Stomach (tissue), 19 donors: ENCODE results near the gene OR8D2. TPM values are rescaled to one million over a fixed set of nuclear protein-coding genes. Genes with fewer than 3 reads are reported as not detected.

Experiments used
- DNase-seq, 2 donors: peaks; one replicate each; pipeline versions ENCODE4 v3.0.0 to v3.0.0-alpha.2; 2013 to 2019
- H3K27ac ChIP-seq, 5 donors: fragments of 200-600 bp in 4 of 5; sonication (generic) in 4 of 5; one replicate each; pipeline ENCODE4 v1.5.1; 2013 to 2019; ENCODE audit warnings: mild to moderate bottlenecking in 1 of 5, moderate library complexity in 1 of 5
- H3K27me3 ChIP-seq, 3 donors: fragments of 200-600 bp; sonication (generic); one replicate each; pipeline ENCODE4 v1.5.1; 2017 to 2019; ENCODE audit warnings: mixed run types in 1 of 3
- H3K36me3 ChIP-seq, 4 donors: fragments of 200-600 bp; sonication (generic); 1 replicate in 3 of 4; 2 replicates in 1 of 4; pipeline ENCODE4 v1.5.1; 2016 to 2019
- H3K4me1 ChIP-seq, 4 donors: fragments of 200-600 bp; sonication (generic); one replicate each; pipeline ENCODE4 v1.5.1; 2016 to 2019
- H3K4me3 ChIP-seq, 4 donors: fragments of 200-600 bp; sonication (generic) in 3 of 4; one replicate each; pipeline ENCODE4 v1.5.1; 2016 to 2019; ENCODE audit warnings: mild to moderate bottlenecking in 1 of 4
- H3K9me3 ChIP-seq, 4 donors: fragments of 200-600 bp; sonication (generic); one replicate each; pipeline ENCODE4 v1.5.1; 2016 to 2019
- EP300 ChIP-seq: sonication (generic); formaldehyde crosslinking; IDR thresholded peaks from one replicate; pipeline ENCODE4 v1.6.1; 2017; ENCODE audit warnings: antibody characterized with exemption
- POLR2A ChIP-seq, 4 donors: fragments of 450-650 bp; IDR thresholded peaks; one replicate each; pipeline ENCODE4 v1.6.1; 2016; ENCODE audit warnings: antibody characterized with exemption in 4 of 4, control low read depth in 2 of 4, mild to moderate bottlenecking in 1 of 4, moderate library complexity in 1 of 4
- POLR2AphosphoS5 ChIP-seq, 3 donors: sonication (generic); formaldehyde crosslinking; IDR thresholded peaks; one replicate each; pipeline ENCODE4 v1.6.1; 2016; ENCODE audit warnings: antibody characterized with exemption in 3 of 3
- WGBS, 5 donors: extraction: QIAGEN DNeasy Blood & Tissue Kit in 3 of 5; methylation state at CpG; one replicate each; pipeline versions ENCODE4 v1.1.5 to v1.1.7; 2013 to 2018; 5-methylcytosine and 5-hydroxymethylcytosine counted together
- intact Hi-C: fragments of 100-400 bp; cut with DNase I; formaldehyde crosslinking; loops from one replicate; pipeline ENCODE4 v1.15.1; 2023; ENCODE audit warnings: low total_unique reads
- long read RNA-seq, 10 donors: transcript quantifications; one replicate each; lab custom pipeline, GENCODE V29; 2026
- polyA plus RNA-seq, 3 donors: library from polyadenylated mRNA; stranded (reverse); fragments of 200-250 nt; gene quantifications; one replicate each; pipeline ENCODE4 v1.2.3, GENCODE V29; 2013
- total RNA-seq, 5 donors: library from RNA; depleted of rRNA; stranded (reverse); fragments of >200 nt; gene quantifications; one replicate each; pipeline versions ENCODE4 v1.1.0 to v1.2.3, GENCODE V29; 2014 to 2016
- TF ChIP-seq, protein P1 (sequence below), 7 experiments: fragments of 450-650 bp in 4 of 7; fragments of 200-600 bp in 3 of 7; sonication (generic) in 3 of 7; IDR thresholded peaks; one replicate each; pipeline ENCODE4 v1.5.1; 2016 to 2019; ENCODE audit warnings: antibody characterized with exemption in 7 of 7, control low read depth in 2 of 7, mild to moderate bottlenecking in 1 of 7
- donor health status: healthy with polysubstance abuse.
- donor health status: Bipolar disorder and iron deficiency.
- donor health status: healthy.

Gene OR8D2, protein sequence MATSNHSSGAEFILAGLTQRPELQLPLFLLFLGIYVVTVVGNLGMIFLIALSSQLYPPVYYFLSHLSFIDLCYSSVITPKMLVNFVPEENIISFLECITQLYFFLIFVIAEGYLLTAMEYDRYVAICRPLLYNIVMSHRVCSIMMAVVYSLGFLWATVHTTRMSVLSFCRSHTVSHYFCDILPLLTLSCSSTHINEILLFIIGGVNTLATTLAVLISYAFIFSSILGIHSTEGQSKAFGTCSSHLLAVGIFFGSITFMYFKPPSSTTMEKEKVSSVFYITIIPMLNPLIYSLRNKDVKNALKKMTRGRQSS
- not detected for total RNA-seq
- polyA plus RNA-seq = not detected
- long read RNA-seq, donor 1 = 0 reads
- long read RNA-seq, donor 2 = 0 reads
- long read RNA-seq, donor 3 = 0 reads
- long read RNA-seq, donor 4 = 0 reads
- long read RNA-seq, donor 5 = 0 reads
- long read RNA-seq, donor 6 = 0 reads
- long read RNA-seq, donor 7 = 0 reads
- long read RNA-seq, donor 8 = 0 reads
- long read RNA-seq, donor 9 = 0 reads
- long read RNA-seq, donor 10 = 0 reads

DNA sequence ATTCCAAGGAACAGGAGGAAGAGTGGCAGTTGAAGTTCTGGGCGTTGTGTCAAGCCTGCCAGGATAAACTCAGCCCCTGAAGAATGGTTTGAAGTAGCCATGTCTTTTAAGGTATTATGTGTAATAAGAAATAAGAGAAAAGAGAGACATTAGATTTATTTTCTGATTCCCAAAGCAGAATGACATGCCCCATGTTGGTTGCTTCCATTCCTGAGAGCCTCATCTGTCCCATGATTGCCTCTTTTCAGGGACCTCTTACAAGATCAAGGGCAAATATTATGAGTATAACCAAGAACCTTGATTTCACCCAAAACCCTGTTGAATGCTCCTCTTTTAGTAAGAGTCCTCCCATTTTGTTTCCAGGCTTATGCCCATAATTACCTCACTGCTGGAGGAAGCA is at the start of gene OR8D2:
OR8D2 (minus strand) TSS at position 101 of the 400 bp plus-strand sequence; CDS start at position 101, 0 bp downstream.
- Histone ChIP-seq H3K9me3 (no peaks in the 10 kb centered on the region), H3K4me3 (no peak within 1 kb of the TSS), H3K4me1 (no peaks in the 10 kb centered on the region), H3K27me3 (no peaks in the 10 kb centered on the region), H3K27ac (no peak within 1 kb of the TSS), H3K36me3 (no peaks in the 10 kb centered on the region)
- intact Hi-C loops = no loop called here
- TF ChIP-seq POLR2AphosphoS5 (IDR thresholded peaks at IDR 0.05) = no peak
- TF ChIP-seq, protein P1, sequence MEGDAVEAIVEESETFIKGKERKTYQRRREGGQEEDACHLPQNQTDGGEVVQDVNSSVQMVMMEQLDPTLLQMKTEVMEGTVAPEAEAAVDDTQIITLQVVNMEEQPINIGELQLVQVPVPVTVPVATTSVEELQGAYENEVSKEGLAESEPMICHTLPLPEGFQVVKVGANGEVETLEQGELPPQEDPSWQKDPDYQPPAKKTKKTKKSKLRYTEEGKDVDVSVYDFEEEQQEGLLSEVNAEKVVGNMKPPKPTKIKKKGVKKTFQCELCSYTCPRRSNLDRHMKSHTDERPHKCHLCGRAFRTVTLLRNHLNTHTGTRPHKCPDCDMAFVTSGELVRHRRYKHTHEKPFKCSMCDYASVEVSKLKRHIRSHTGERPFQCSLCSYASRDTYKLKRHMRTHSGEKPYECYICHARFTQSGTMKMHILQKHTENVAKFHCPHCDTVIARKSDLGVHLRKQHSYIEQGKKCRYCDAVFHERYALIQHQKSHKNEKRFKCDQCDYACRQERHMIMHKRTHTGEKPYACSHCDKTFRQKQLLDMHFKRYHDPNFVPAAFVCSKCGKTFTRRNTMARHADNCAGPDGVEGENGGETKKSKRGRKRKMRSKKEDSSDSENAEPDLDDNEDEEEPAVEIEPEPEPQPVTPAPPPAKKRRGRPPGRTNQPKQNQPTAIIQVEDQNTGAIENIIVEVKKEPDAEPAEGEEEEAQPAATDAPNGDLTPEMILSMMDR (IDR thresholded peaks at IDR 0.05) = no peak
- no peak for TF ChIP-seq POLR2A (IDR thresholded peaks at IDR 0.05)
- TF ChIP-seq EP300 = no peak
- WGBS, 5 donors = 31 to 80% (median 46%) methylated on average over 1 of the region's 1 CpG
- DNase-seq = no peak

DNA sequence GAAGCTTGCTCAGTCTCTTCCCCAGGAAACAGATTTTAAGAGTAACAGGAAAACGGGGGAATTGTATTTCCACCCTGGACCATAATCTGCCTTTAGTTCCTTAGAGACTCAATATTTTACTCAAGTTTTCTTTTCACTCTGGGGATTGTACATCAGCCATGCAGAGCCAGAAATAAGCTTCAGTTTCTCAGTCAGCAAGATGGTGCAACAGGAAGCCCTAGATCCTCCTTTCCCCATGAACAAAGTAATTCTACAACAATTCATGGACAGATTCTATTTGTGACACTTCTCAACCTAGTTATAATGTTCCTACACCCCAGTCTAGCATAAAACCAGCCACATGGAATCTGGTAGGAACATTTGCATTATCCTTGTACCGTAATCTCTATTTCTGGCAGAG is 39.6 kb upstream of the OR8D2 start:
- DNase-seq = no peak
- H3K4me1 ChIP-seq = no peaks in the 10 kb centered on the region
- H3K27ac ChIP-seq = no peak overlapping the region
- intact Hi-C loops = no loop called here
- TF ChIP-seq POLR2AphosphoS5 (IDR thresholded peaks at IDR 0.05) (no peak), EP300 (no peak), POLR2A (IDR thresholded peaks at IDR 0.05) (no peak)
- TF ChIP-seq, protein P1 (IDR thresholded peaks at IDR 0.05) = no peak
- no peak overlapping the region for H3K4me3 ChIP-seq
- no peaks in the 10 kb centered on the region for H3K9me3 ChIP-seq
- WGBS, 5 donors = 34 to 52% (median 37%) methylated on average over 2 of the region's 2 CpGs
- H3K27me3 ChIP-seq = no peaks in the 10 kb centered on the region
- no peaks in the 10 kb centered on the region for H3K36me3 ChIP-seq

DNA sequence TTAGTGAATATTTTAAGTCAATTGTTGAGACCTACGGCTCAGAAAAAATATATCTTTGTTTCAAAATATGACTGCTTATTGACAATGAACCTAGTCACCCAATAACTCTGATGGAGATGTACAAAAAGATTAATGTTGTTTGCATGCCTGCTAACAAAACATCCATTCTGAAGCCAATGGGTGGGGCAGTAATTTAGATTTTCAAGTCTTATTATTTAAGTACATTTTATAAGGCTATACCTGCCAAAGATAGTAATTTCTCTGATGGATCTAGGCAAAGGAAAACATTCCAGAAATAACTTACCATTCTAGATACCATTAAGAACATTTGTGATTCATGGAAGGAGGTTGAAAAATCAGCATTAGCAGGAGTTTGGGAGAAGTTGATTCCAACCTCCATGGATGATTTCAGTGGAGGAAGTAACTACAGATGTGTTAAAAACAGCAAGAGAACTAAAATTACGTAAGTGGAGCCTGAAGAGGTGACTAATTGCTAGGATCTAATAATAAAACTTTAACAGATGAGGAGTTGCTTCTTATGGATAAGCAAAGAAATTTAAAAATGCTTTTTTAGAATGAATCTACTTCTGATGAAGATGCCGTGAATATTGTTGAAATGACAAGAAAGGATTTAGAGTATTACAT is 26.4 kb upstream of the OR8D2 start:
- 28 to 68% (median 58%) methylated on average over 3 of the region's 3 CpGs for whole genome bisulfite sequencing, 5 donors
- peaks cover 0 to 20% (median 14%) of the 10 kb centered on the region in 4 donors for H3K9me3 ChIP-seq
- intact Hi-C loops = no loop called here
- H3K36me3 ChIP-seq = no peaks in the 10 kb centered on the region
- H3K27me3 ChIP-seq = no peaks in the 10 kb centered on the region
- H3K27ac ChIP-seq = no peak overlapping the region
- TF ChIP-seq EP300 (no peak), POLR2AphosphoS5 (IDR thresholded peaks at IDR 0.05) (no peak), POLR2A (IDR thresholded peaks at IDR 0.05) (no peak)
- TF ChIP-seq, protein P1 (IDR thresholded peaks at IDR 0.05) = no peak
- no peaks in the 10 kb centered on the region for H3K4me1 ChIP-seq
- no peak for DNase-seq
- H3K4me3 ChIP-seq = no peak overlapping the region

DNA sequence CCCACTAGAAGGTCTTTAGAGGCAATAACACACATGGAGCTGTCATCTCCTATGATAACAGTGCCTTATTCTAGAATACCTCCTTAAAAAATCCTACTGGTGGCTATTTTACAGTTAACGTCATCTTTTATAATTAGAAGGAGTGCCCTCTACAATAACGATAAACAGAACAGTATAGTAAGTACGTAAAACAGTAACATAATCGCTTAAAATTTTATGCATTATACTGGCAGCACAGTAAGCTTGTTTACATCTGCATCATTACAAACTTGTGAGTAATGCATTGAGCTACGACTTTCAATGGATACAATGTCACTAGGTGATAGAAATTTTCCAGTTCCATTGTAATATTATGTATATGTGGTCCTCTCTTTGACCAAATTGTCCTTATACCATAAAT is 24.3 kb upstream of the OR8D2 start:
- 67 to 78% (median 74%) methylated on average over 5 of the region's 5 CpGs for WGBS, 5 donors
- Histone ChIP-seq H3K4me1 (no peaks in the 10 kb centered on the region), H3K27ac (no peak overlapping the region), H3K27me3 (no peaks in the 10 kb centered on the region), H3K4me3 (no peak overlapping the region), H3K36me3 (no peaks in the 10 kb centered on the region), H3K9me3 (peaks cover 0 to 16% (median 6%) of the 10 kb centered on the region in 4 donors)
- TF ChIP-seq, protein P1 (IDR thresholded peaks at IDR 0.05) = no peak
- TF ChIP-seq POLR2A (IDR thresholded peaks at IDR 0.05) (no peak), POLR2AphosphoS5 (IDR thresholded peaks at IDR 0.05) (no peak), EP300 (no peak)
- DNase-seq = no peak
- intact Hi-C loops = no loop called here
